ENCODE results near the gene GXYLT1. TPM values are rescaled to one million over a fixed set of nuclear protein-coding genes. Genes with fewer than 3 reads are reported as not detected.

The GXYLT1 gene
- total RNA-seq, 4 donors from 2014 or later = 3.6 to 17.5 (median 8.7) TPM

DNA sequence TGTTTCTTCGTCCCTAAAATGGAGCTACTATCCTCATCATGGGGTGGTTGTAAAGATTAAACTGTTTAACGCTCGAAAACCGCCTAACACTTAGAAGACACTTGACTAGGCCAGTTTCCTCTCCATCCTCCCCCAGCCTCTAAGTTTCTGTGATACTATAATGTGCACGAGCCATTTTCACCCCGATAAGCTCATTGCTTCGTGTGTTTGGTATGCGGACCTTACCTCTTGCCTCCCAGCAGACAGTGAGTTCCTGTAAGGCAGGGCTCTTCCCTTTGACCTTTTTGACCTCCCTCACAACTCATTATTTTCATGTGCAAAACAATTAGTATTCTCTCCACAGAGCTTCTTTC lies 499 bp upstream of the GXYLT1 start:
- TF ChIP-seq EP300 (IDR thresholded peaks at IDR 0.05; ENCODE audit: low read depth) = no peak
- TF ChIP-seq CTCF (IDR thresholded peaks at IDR 0.05) = no peak
- no peak for TF ChIP-seq POLR2AphosphoS5 (IDR thresholded peaks at IDR 0.05)
- no peak for TF ChIP-seq POLR2A (IDR thresholded peaks at IDR 0.05)
- no peaks in the 10 kb centered on the region for H3K9me3 ChIP-seq
- in situ Hi-C loops (cut with MboI; ENCODE audit: low pct_ligation_motif_present in 1 of 4, low pct_unique_long_range_greater_than_20kb in 1 of 4, low sequenced_read_pairs in 3 of 4) = loop anchor here in 3 of 4 donors (10.0 to 25.0 kb wide), 5 partner anchors 90 to 1192 kb away; partner anchors contain the start of genes YAF2 (in 2 of the 3), PPHLN1 (in 1 of the 3) and ZCRB1 (in 1 of the 3)
- H3K4me1 ChIP-seq = peaks cover 0 to 27% (median 10%) of the 10 kb centered on the region in 4 donors
- H3K27me3 ChIP-seq = no peaks in the 10 kb centered on the region
- H3K27ac ChIP-seq = peak overlapping the region; percentile 89 to 97 (median 92)
- DNase-seq = no peak
- WGBS, 2 donors (ENCODE audit: low coverage in 1 of 2) = 4 to 22% methylated on average over 6 to 8 of the region's 8 CpGs
- peak overlapping the region; percentile 64 to 95 (median 74) for H3K4me3 ChIP-seq
- no peaks in the 10 kb centered on the region for H3K36me3 ChIP-seq
- intact Hi-C loops (cut with DNase I; ENCODE audit: low total_unique reads) = no loop called here

DNA sequence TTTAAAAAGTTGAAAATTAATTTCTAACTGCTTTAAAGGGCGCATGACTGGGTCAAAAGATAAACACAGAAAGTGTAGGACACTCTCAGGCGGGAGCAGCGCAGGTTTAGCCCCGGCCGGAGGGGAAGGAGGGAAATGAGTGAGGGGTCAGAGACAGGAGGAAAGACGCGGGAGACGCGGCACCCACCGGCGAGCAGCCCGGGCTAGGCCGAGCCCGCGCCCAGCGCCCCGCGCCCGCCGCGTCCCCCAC lies 591 bp downstream of the GXYLT1 start:
- no peak for TF ChIP-seq CTCF (IDR thresholded peaks at IDR 0.05)
- no peak for TF ChIP-seq POLR2AphosphoS5 (IDR thresholded peaks at IDR 0.05)
- no peak for TF ChIP-seq POLR2A (IDR thresholded peaks at IDR 0.05)
- TF ChIP-seq EP300 (IDR thresholded peaks at IDR 0.05; ENCODE audit: low read depth) = no peak
- in situ Hi-C loops (cut with MboI; ENCODE audit: low pct_ligation_motif_present in 1 of 4, low pct_unique_long_range_greater_than_20kb in 1 of 4, low sequenced_read_pairs in 3 of 4) (loop anchor here in 3 of 4 donors (10.0 to 25.0 kb wide), 5 partner anchors 91 to 1193 kb away; partner anchors contain the start of genes YAF2 (in 2 of the 3), PPHLN1 (in 1 of the 3) and ZCRB1 (in 1 of the 3)), intact Hi-C loops (cut with DNase I; ENCODE audit: low total_unique reads) (loop anchor here (5.0 kb wide), 1 partner anchor 93 kb away; the partner anchor contains the start of gene YAF2)
- Histone ChIP-seq H3K27ac (peak overlapping the region; percentile 89 to 97 (median 92)), H3K4me1 (peaks cover 0 to 27% (median 10%) of the 10 kb centered on the region in 4 donors), H3K36me3 (no peaks in the 10 kb centered on the region), H3K27me3 (no peaks in the 10 kb centered on the region), H3K4me3 (peak overlapping the region; percentile 64 to 95 (median 74)), H3K9me3 (no peaks in the 10 kb centered on the region)
- no peak for DNase-seq
- WGBS, 2 donors (ENCODE audit: low coverage in 1 of 2) = 0% methylated on average over 21 of the region's 21 CpGs; no CpG with 5 or more reads in 1 of the 2 donors

DNA sequence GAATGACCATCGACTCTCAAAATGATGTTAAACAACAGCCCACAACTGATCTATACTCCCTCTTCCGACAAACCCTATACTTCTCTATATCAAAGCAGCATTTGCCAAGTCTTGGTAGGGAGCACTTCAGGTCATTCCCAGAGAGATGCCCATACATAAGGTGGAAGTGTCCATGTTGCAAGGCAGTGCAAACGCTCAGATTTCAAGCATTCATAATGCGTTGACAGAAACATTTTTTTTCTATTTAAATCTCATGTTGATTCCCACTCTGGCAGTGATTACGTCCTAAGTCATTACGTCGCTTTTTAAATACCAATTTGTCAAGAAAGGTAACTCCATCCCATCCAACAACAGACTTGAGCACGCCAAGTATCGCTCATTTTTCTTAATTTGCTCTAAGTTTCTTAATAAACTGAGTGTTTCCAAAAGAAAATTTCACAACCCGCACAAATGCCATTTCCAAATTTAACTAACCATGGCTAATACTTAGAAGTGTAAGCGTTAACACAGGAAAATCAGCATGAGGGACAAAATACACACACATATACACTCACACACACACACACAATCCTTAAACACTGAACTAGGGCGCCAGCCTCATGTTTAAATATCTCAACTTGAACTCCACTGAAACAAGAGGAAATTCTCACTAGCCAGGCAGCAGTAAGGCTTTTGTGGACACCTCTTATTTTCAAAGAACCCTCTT lies 1.1 kb downstream of the GXYLT1 start:
- no peak for DNase-seq
- intact Hi-C loops (cut with DNase I; ENCODE audit: low total_unique reads) = loop anchor here (5.0 kb wide), 1 partner anchor 94 kb away; the partner anchor contains the start of gene YAF2

More for the DNA sequence above, 1.1 kb downstream of the GXYLT1 start:
- H3K36me3 ChIP-seq = no peaks in the 10 kb centered on the region
- TF ChIP-seq EP300 (IDR thresholded peaks at IDR 0.05; ENCODE audit: low read depth) (no peak), CTCF (IDR thresholded peaks at IDR 0.05) (peak in 1 of 5 experiments; percentile 9)
- WGBS, 2 donors (ENCODE audit: low coverage in 1 of 2) = 5 to 12% methylated on average over 10 to 12 of the region's 12 CpGs
- peak overlapping the region; percentile 89 to 97 (median 92) for H3K27ac ChIP-seq
- peaks cover 0 to 27% (median 10%) of the 10 kb centered on the region in 4 donors for H3K4me1 ChIP-seq
- in situ Hi-C loops (cut with MboI; ENCODE audit: low pct_ligation_motif_present in 1 of 4, low pct_unique_long_range_greater_than_20kb in 1 of 4, low sequenced_read_pairs in 3 of 4) = loop anchor here in 3 of 4 donors (10.0 to 25.0 kb wide), 5 partner anchors 91 to 1194 kb away; partner anchors contain the start of genes YAF2 (in 2 of the 3), PPHLN1 (in 1 of the 3) and ZCRB1 (in 1 of the 3)
- H3K27me3 ChIP-seq = no peaks in the 10 kb centered on the region
- H3K4me3 ChIP-seq = peak overlapping the region; percentile 64 to 95 (median 74)
- no peaks in the 10 kb centered on the region for H3K9me3 ChIP-seq
